ENCODE results near the gene EIF4EBP2. TPM values are rescaled to one million over a fixed set of nuclear protein-coding genes. Genes with fewer than 3 reads are reported as not detected.
A peak's percentile ranks its signal among the peaks of the same experiment; 100 is the strongest.

EIF4EBP2 gene
- total and polyA plus RNA-seq, 2 of the 13 experiments (the other 11 are each of a cell fraction or from before 2014, with no cell fraction given): 16.9 to 22.0 TPM

DNA sequence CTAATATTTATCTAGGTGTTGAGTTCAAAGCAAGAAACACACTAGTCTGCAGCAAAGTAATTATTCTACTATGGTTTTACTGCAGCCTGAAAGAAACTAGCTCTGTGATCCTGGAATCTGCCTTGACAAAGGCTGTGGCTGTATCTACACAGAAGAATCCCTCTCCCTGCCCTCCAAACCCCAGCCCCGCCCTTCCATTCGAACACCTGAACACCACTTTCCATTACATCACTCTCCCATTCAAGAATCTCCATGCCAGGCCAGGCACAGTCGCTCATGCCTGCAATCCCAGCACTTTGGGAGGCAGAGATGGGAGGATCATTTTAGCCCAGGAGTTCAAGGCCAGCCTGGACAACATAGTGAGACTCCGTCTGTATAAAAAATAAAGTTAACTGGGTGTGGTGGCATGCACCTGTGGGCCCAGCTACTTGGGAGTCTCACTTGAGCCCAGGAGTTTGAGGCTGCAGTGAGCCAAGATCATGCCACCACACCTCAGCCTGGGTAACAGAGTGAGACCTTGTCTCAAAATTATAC, 44.9 kb upstream of the EIF4EBP2 start:
- Histone ChIP-seq H2AFZ (ENCODE audit: low read length) (no peak overlapping the region), H3K4me2 (ENCODE audit: low read depth, low read length) (no peak overlapping the region), H3K9ac (ENCODE audit: insufficient read depth, low read depth, low read length) (no peak overlapping the region), H3K27ac (ENCODE audit: extremely low read length, insufficient read depth, low read length) (no peak overlapping the region), H3K4me3 (replicated peaks in 1 of 3; ENCODE audit: insufficient read depth in 1 of 3, low read depth in 2 of 3, low read length in 3 of 3) (no peak overlapping the region), H3K9me3 (ENCODE audit: low read length) (no peaks in the 10 kb centered on the region), H3K27me3 (ENCODE audit: control insufficient read depth in 1 of 2, insufficient read depth in 2 of 2, low read length in 2 of 2) (no peaks in the 10 kb centered on the region), H3K36me3 (replicated peaks in 1 of 2; ENCODE audit: control insufficient read depth in 1 of 2, insufficient read depth in 2 of 2, low read length in 2 of 2) (no peaks in the 10 kb centered on the region), H4K20me1 (ENCODE audit: insufficient read depth, low read length) (no peaks in the 10 kb centered on the region), H3K79me2 (ENCODE audit: insufficient read depth, low read length) (no peaks in the 10 kb centered on the region), H3K4me1 (ENCODE audit: insufficient read depth, low read length) (peaks cover 55% of the 10 kb centered on the region)
- in situ Hi-C loops (cut with HindIII; ENCODE audit: extremely low pct_ligation_motif_present, low pct_unique_long_range_greater_than_20kb) (loop anchor here (5.0 kb wide), 1 partner anchor 87 kb away; no protein-coding TSS in a partner anchor), intact Hi-C loops (cut with micrococcal nuclease; ENCODE audit: unreplicated experiment) (no loop called here)
- WGBS (ENCODE audit: low lambda C conversion rate): 78% methylated on average over 4 of the region's 4 CpGs
- ChIA-PET CTCF (ENCODE audit: low intra/inter-chr PET ratio, low total read pairs) (no interaction called here), POLR2A (interaction anchor here (1.5 to 1.6 kb wide), 2 partner anchors 35 to 46 kb away, joined by 3 to 7 read pairs; no protein-coding TSS in a partner anchor)
- BruUV-seq (replicated peaks): no TSS peak
- DNase-seq (ENCODE audit: low spot score): no peak
- no peak for ATAC-seq
- FAIRE-seq: no peak
- TF ChIP-seq, protein P1, sequence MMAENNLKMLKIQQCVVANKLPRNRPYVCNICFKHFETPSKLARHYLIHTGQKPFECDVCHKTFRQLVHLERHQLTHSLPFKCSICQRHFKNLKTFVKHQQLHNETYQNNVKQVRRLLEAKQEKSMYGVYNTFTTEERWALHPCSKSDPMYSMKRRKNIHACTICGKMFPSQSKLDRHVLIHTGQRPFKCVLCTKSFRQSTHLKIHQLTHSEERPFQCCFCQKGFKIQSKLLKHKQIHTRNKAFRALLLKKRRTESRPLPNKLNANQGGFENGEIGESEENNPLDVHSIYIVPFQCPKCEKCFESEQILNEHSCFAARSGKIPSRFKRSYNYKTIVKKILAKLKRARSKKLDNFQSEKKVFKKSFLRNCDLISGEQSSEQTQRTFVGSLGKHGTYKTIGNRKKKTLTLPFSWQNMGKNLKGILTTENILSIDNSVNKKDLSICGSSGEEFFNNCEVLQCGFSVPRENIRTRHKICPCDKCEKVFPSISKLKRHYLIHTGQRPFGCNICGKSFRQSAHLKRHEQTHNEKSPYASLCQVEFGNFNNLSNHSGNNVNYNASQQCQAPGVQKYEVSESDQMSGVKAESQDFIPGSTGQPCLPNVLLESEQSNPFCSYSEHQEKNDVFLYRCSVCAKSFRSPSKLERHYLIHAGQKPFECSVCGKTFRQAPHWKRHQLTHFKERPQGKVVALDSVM (CRISPR knock-in tag; IDR thresholded peaks at IDR 0.05): peak; percentile 67
- TF ChIP-seq ZNF121 (CRISPR knock-in tag; IDR thresholded peaks at IDR 0.05) (peak; percentile 93), IKZF1 (IDR thresholded peaks at IDR 0.05) (no peak)

- Histone ChIP-seq H4K20me1 (ENCODE audit: insufficient read depth, low read length) (no peaks in the 10 kb centered on the region), H3K79me2 (ENCODE audit: insufficient read depth, low read length) (no peaks in the 10 kb centered on the region), H3K27me3 (ENCODE audit: control insufficient read depth in 1 of 2, insufficient read depth in 2 of 2, low read length in 2 of 2) (no peaks in the 10 kb centered on the region), H2AFZ (ENCODE audit: low read length) (no peak overlapping the region), H3K4me2 (ENCODE audit: low read depth, low read length) (no peak overlapping the region), H3K27ac (ENCODE audit: extremely low read length, insufficient read depth, low read length) (no peak overlapping the region), H3K4me1 (ENCODE audit: insufficient read depth, low read length) (peaks cover 53% of the 10 kb centered on the region), H3K9me3 (ENCODE audit: low read length) (no peaks in the 10 kb centered on the region), H3K36me3 (replicated peaks in 1 of 2; ENCODE audit: control insufficient read depth in 1 of 2, insufficient read depth in 2 of 2, low read length in 2 of 2) (no peaks in the 10 kb centered on the region), H3K4me3 (replicated peaks in 1 of 3; ENCODE audit: insufficient read depth in 1 of 3, low read depth in 2 of 3, low read length in 3 of 3) (no peak overlapping the region), H3K9ac (ENCODE audit: insufficient read depth, low read depth, low read length) (no peak overlapping the region)
- WGBS (ENCODE audit: low lambda C conversion rate): 96% methylated on average over 2 of the region's 2 CpGs
- in situ Hi-C loops (cut with HindIII; ENCODE audit: extremely low pct_ligation_motif_present, low pct_unique_long_range_greater_than_20kb): loop anchor here (5.0 kb wide), 1 partner anchor 138 kb away; no protein-coding TSS in a partner anchor
- intact Hi-C loops (cut with micrococcal nuclease; ENCODE audit: unreplicated experiment): loop anchor here (5.0 kb wide), 1 partner anchor 78 kb away; the partner anchor contains the start of gene NPFFR1
- ChIA-PET POLR2A (interaction anchor here (1.5 kb wide), 1 partner anchor 45 kb away, joined by 3 read pairs; no protein-coding TSS in a partner anchor), CTCF (ENCODE audit: low intra/inter-chr PET ratio, low total read pairs) (no interaction called here)
- TF ChIP-seq, protein P2, sequence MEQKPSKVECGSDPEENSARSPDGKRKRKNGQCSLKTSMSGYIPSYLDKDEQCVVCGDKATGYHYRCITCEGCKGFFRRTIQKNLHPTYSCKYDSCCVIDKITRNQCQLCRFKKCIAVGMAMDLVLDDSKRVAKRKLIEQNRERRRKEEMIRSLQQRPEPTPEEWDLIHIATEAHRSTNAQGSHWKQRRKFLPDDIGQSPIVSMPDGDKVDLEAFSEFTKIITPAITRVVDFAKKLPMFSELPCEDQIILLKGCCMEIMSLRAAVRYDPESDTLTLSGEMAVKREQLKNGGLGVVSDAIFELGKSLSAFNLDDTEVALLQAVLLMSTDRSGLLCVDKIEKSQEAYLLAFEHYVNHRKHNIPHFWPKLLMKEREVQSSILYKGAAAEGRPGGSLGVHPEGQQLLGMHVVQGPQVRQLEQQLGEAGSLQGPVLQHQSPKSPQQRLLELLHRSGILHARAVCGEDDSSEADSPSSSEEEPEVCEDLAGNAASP (CRISPR knock-in tag; IDR thresholded peaks at IDR 0.05; ENCODE audit: borderline replicate concordance): no peak
- TF ChIP-seq ZNF382 (CRISPR knock-in tag; IDR thresholded peaks at IDR 0.05; ENCODE audit: borderline replicate concordance): no peak
- ATAC-seq (no peak), FAIRE-seq (no peak), DNase-seq (ENCODE audit: low spot score) (no peak)
- no TSS peak for BruUV-seq (replicated peaks)
Measured at GRCh38 chr10:70360215-70360614, 43.7 kb upstream of the EIF4EBP2 start.
